Measurements from ENCODE around the gene MEIKIN.

MEIKIN gene, protein sequence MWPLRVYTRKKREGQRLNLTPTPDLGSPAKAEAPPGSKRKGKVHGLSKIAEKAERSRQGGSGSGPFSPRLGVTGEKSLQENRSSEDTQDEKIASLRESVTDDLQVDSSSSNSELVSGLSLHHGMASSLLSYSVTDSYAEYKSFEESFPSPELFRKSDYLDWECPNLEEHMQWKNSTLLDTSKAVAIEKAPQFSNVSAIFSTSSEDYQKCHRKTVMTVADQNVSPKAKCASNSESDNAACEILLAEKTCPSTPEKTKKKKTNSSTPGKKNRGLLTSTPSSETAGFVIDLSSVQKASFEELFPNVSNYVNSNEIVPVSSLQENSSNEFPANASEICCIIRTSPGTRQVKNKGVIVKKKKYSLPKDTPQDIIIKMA

DNA sequence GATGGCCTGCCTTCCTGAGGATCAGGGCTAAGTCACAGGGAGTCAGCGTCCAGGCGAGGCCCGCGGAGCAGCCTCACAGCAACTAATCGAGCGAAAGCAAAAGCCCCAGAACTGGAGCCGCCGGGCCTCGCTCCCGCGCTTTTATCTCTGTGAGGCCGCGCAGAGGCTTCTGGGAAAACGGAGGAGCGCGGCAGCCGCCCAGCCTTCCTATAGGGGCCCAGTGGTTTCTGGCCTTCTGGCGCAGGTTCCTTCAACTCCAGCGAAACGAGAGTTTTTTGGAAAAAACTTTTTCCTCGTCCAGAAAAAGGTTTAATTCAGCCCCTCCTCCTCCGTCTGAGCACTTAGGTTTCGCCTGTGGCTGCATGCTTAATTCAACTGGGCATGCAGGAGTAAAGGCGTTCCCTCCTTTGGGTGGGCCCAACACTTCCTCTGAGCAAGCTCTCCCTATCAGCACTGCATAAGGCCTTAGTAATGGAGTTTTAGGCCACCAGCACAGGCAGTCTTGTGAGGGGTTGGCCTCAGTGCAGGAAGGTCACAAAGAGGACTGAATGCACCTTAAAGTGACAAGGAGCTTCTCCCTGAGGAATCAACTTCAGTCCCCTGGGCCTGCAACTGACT, at the start of gene MEIKIN:
MEIKIN (minus strand) TSS at position 113 of the 618 bp plus-strand sequence. CDS start 158 bp downstream, outside the sequence.
- FAIRE-seq: no peak
- DNase-seq (ENCODE audit: insufficient read length, low spot score): no peak
- TF ChIP-seq, protein P1, sequence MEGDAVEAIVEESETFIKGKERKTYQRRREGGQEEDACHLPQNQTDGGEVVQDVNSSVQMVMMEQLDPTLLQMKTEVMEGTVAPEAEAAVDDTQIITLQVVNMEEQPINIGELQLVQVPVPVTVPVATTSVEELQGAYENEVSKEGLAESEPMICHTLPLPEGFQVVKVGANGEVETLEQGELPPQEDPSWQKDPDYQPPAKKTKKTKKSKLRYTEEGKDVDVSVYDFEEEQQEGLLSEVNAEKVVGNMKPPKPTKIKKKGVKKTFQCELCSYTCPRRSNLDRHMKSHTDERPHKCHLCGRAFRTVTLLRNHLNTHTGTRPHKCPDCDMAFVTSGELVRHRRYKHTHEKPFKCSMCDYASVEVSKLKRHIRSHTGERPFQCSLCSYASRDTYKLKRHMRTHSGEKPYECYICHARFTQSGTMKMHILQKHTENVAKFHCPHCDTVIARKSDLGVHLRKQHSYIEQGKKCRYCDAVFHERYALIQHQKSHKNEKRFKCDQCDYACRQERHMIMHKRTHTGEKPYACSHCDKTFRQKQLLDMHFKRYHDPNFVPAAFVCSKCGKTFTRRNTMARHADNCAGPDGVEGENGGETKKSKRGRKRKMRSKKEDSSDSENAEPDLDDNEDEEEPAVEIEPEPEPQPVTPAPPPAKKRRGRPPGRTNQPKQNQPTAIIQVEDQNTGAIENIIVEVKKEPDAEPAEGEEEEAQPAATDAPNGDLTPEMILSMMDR (IDR thresholded peaks at IDR 0.05; ENCODE audit: insufficient read depth, missing control alignments): no peak

DNA sequence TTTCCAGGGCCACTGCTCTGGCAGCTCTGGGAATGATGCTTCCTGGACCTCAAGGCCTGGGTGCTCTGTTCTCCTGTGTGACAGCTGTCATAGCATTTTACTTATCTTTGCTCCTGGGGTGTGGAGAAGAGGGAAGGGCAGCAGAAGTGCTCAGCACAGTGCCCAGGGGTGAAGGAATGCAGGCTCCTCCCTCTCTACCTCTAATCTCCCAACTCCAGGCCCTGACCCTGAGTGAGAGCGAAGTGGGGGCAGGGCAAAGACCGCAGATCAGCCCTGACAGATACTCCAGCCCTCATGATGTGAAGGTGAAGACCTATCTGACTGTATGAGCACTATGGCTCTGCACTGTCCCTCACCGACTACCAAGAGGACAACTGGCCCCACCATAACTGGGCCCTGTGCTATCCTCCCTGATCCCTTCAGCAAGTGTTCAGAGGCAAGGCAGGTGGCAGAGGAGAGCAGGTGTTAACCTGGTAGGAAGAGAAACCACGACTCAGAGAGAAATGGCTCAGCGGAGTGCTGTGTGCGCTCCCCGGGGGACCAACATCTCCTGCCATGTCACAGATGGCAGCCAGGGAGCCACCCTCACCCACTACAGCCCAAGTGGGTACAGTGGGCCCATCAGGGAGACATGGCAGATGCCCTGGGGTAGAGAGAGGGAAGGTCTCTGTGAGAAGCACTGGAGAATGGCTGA, 49.2 kb upstream of the MEIKIN start:
- TF ChIP-seq, protein P1 (IDR thresholded peaks at IDR 0.05; ENCODE audit: insufficient read depth, missing control alignments): no peak
- DNase-seq (ENCODE audit: insufficient read length, low spot score) (no peak), FAIRE-seq (no peak)

DNA sequence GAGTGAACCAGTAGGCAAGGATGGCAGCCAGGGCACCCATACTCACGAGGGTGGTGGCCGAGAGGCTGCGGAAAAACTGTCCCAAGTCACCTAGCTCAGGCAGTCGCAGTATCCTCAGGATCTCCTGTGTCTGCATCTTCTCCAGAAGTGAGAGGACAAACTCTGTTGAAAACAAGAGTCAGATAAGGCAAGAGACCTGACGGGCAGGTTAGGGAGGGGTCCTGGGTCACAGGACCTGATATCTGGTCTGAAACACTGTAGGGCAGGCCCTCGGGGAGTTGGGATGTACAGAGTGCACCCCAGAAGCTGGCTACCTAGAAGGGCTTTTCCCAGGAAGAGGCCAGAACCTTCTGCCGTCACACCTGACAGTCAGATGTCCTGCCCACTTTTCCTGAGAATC, 48.6 kb upstream of the MEIKIN start:
- DNase-seq (ENCODE audit: insufficient read length, low spot score) (no peak), FAIRE-seq (no peak)
- TF ChIP-seq, protein P1 (IDR thresholded peaks at IDR 0.05; ENCODE audit: insufficient read depth, missing control alignments): no peak

DNA sequence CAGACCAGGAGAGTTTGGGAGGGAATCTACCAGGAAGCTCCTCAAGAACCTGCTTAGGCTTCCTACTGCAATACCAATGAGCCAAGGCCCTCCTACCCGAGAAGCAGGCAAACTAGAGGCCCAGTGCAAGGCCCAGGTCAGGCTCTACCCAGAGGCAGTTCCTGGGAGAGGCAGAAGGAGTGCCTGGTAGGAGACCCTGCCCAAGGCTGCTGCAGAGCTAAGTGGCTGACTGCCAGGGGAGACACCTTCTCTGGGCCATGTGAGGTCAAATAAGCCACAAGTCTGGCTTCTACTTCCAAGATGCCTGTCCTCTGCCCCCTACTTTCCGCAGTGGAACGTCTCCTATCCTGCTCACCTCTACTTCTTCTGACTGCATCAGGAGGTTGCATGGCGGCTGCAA, 48.2 kb upstream of the MEIKIN start:
- TF ChIP-seq, protein P1 (IDR thresholded peaks at IDR 0.05; ENCODE audit: insufficient read depth, missing control alignments): no peak
- no peak for FAIRE-seq
- no peak for DNase-seq (ENCODE audit: insufficient read length, low spot score)

DNA sequence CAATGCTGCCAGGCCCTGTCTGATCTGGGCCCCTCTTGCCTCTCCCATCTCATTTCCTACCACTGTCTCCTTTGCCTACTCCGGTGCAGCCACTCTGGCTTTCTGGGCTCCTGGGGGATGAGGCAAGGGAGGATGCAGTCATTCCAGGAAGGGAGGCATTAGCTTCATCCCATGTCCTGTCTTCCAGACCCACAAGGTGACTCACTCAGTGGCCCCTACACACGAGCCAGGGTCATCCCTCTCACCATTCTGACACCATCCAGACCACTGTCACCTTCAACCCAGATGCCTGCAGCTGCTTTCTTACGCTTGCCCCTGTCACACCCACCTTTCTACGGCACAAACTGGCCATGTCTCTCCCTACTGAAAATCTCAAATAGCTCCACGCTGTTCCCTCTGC, 46.9 kb upstream of the MEIKIN start:
- FAIRE-seq (no peak), DNase-seq (ENCODE audit: insufficient read length, low spot score) (no peak)
- TF ChIP-seq, protein P1 (IDR thresholded peaks at IDR 0.05; ENCODE audit: insufficient read depth, missing control alignments): no peak

DNA sequence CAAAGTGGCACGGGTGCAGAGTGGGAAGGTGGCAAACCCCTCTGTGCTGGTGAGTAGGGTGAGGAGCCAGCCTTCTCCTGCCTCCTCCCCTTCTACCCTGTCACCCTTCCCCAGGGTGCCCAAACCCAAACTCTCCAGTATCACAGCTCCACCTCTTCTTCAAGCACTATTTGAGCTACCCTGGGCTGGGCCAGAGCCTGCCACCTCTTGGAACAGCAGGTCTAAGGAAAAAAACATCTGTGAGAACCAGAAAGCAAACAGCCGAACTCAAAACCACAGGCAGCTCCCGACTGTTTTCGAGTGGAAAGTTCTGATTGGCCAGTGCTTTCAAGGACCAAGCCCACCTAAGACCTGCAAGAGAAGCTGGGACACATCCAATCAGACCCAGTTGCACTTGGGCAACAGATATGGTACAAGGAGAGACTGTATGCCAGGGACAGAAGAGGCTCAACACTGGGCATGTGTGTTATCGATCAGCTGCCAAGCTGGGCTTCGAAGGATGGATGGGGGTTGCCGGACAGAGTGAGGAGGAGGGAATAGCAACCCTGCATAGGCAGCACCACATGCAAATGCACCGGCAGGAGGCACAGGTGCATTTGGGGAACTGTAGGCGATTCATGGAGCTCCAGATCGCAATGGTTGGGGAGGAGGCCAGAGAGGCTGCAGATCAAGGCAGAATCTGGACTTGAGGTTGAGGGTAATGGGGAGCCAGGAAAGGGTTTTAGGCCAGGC, 46.3 kb upstream of the MEIKIN start:
- DNase-seq (ENCODE audit: insufficient read length, low spot score): no peak
- TF ChIP-seq, protein P1 (IDR thresholded peaks at IDR 0.05; ENCODE audit: insufficient read depth, missing control alignments): no peak
- FAIRE-seq: no peak
